ENCODE data around the gene LRMDA. TPM values are rescaled to one million over a fixed set of nuclear protein-coding genes. Genes with fewer than 3 reads are reported as not detected.

Gene LRMDA
- polyA plus RNA-seq, 1 donor (not counting 4 experiments of a cell fraction or from before 2014, with no cell fraction given), result not detected

DNA sequence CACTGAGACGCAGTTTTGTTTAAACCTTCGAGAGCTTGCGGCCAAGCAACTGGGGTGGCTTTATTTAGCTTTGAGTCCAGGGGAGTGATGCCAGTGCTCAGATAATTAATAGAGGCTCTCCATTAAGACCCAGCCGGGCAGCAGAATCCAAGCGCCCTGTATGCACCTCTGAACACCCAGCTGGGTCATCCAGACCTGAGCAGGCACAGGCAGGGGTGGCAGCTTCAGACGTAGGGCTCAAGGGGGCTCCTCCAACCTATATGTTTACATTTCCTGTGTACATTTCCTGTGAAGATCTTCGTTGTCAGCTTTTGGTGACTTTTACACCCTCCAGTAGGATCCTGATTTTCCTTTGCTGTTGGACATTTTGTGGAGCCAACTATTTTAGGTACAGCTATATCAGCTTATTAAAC, 719.5 kb downstream of the LRMDA start:
- no peaks in the 10 kb centered on the region for H3K9me3 ChIP-seq (ENCODE audit: control insufficient read depth, low read depth, low read length)
- H3K9me1 ChIP-seq (ENCODE audit: control insufficient read depth, extremely low read depth, insufficient read depth, low read length), result no peaks in the 10 kb centered on the region
- no peaks in the 10 kb centered on the region for H3K36me3 ChIP-seq (ENCODE audit: control insufficient read depth in 2 of 2, extremely low read depth in 1 of 2, insufficient read depth in 2 of 2, low read length in 2 of 2)
- FAIRE-seq, result no peak
- H3K4me2 ChIP-seq (ENCODE audit: control insufficient read depth, extremely low read depth, insufficient read depth, low read depth, low read length), result no peak overlapping the region
- TF ChIP-seq EZH2 (IDR thresholded peaks at IDR 0.05; ENCODE audit: low read length), result no peak
- no peak for TF ChIP-seq CTCF (optimal IDR thresholded peaks at IDR 0.05 in 1 of 3, IDR thresholded peaks at IDR 0.05 in 1 of 3, conservative IDR thresholded peaks at IDR 0.05 in 1 of 3; ENCODE audit: extremely low read depth in 1 of 3, insufficient read depth in 2 of 3, low read length in 3 of 3)
- dilution Hi-C loops (cut with MboI; ENCODE audit: extremely low pct_ligation_motif_present, low sequenced_read_pairs), result no loop called here
- H3K27ac ChIP-seq (ENCODE audit: control insufficient read depth, insufficient read depth, low read length), result no peak overlapping the region
- no peak overlapping the region for H3K9ac ChIP-seq (ENCODE audit: control insufficient read depth, extremely low read depth, insufficient read depth, low read length)
- DNase-seq (ENCODE audit: low read depth, low spot score), result no peak
- H3K4me3 ChIP-seq (ENCODE audit: control insufficient read depth in 2 of 3, extremely low read depth in 1 of 3, insufficient read depth in 2 of 3, low read depth in 1 of 3, low read length in 3 of 3), result no peak overlapping the region
- no peaks in the 10 kb centered on the region for H4K20me1 ChIP-seq (ENCODE audit: control insufficient read depth, extremely low read depth, insufficient read depth, low read length)
- no peaks in the 10 kb centered on the region for H3K4me1 ChIP-seq (ENCODE audit: control insufficient read depth, extremely low read depth, insufficient read depth, low read length)
- no peaks in the 10 kb centered on the region for H3K27me3 ChIP-seq (ENCODE audit: control insufficient read depth, extremely low read depth, insufficient read depth, low read length)
- no peak overlapping the region for H2AFZ ChIP-seq (ENCODE audit: control insufficient read depth, low read length)
- no peaks in the 10 kb centered on the region for H3K79me2 ChIP-seq (ENCODE audit: control insufficient read depth, insufficient read depth, low read length)

GRCh38 chr10:76152186-76152585, 720.8 kb downstream of the LRMDA start:
- H2AFZ ChIP-seq (ENCODE audit: control insufficient read depth, low read length), result no peak overlapping the region

More at GRCh38 chr10:76152186-76152585, 720.8 kb downstream of the LRMDA start:
- Histone ChIP-seq H3K4me2 (ENCODE audit: control insufficient read depth, extremely low read depth, insufficient read depth, low read depth, low read length) (no peak overlapping the region), H4K20me1 (ENCODE audit: control insufficient read depth, extremely low read depth, insufficient read depth, low read length) (no peaks in the 10 kb centered on the region), H3K4me3 (ENCODE audit: control insufficient read depth in 2 of 3, extremely low read depth in 1 of 3, insufficient read depth in 2 of 3, low read depth in 1 of 3, low read length in 3 of 3) (no peak overlapping the region), H3K27me3 (ENCODE audit: control insufficient read depth, extremely low read depth, insufficient read depth, low read length) (no peaks in the 10 kb centered on the region), H3K9ac (ENCODE audit: control insufficient read depth, extremely low read depth, insufficient read depth, low read length) (no peak overlapping the region), H3K27ac (ENCODE audit: control insufficient read depth, insufficient read depth, low read length) (no peak overlapping the region), H3K9me1 (ENCODE audit: control insufficient read depth, extremely low read depth, insufficient read depth, low read length) (no peaks in the 10 kb centered on the region), H3K9me3 (ENCODE audit: control insufficient read depth, low read depth, low read length) (no peaks in the 10 kb centered on the region), H3K36me3 (ENCODE audit: control insufficient read depth in 2 of 2, extremely low read depth in 1 of 2, insufficient read depth in 2 of 2, low read length in 2 of 2) (no peaks in the 10 kb centered on the region), H3K79me2 (ENCODE audit: control insufficient read depth, insufficient read depth, low read length) (no peaks in the 10 kb centered on the region), H3K4me1 (ENCODE audit: control insufficient read depth, extremely low read depth, insufficient read depth, low read length) (no peaks in the 10 kb centered on the region)
- FAIRE-seq (no peak), DNase-seq (ENCODE audit: low read depth, low spot score) (no peak)
- TF ChIP-seq CTCF (optimal IDR thresholded peaks at IDR 0.05 in 1 of 3, IDR thresholded peaks at IDR 0.05 in 1 of 3, conservative IDR thresholded peaks at IDR 0.05 in 1 of 3; ENCODE audit: extremely low read depth in 1 of 3, insufficient read depth in 2 of 3, low read length in 3 of 3) (no peak), EZH2 (IDR thresholded peaks at IDR 0.05; ENCODE audit: low read length) (no peak)
- dilution Hi-C loops (cut with MboI; ENCODE audit: extremely low pct_ligation_motif_present, low sequenced_read_pairs), result no loop called here

Measured in keratinocyte (primary cell).